GOT3 (cell line): Measurements from ENCODE around the gene NQO2.
"Not testable (repeated sequence)": the region's sequence is repeated elsewhere in the genome, so short reads cannot be mapped to it uniquely, and the experiment has no call there.

Source experiments
- DNase-seq: peaks from one replicate; lab custom pipeline; 2025; ENCODE audit warnings: mixed read lengths; lab: John Stamatoyannopoulos, UW

NQO2 gene

DNA sequence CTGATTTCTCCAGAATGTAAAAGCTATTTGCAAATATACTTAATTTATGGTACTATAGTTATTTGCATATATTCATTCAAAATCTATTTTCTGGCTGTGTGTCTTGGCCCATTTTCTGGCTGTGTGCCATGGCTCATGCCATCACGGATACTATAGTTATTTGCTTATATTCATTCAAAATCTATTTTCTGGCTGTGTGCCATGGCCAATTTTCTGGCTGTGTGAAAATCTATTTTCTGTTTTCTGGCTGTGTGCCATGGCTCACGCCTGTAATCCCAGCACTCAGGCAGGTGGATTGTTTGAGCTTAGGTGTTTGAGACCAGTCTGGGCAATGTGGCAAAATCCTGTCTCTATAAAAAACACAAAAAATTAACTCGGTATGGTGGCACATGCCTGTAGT lies 39.7 kb downstream of the NQO2 start:
- DNase-seq: no peak

DNA sequence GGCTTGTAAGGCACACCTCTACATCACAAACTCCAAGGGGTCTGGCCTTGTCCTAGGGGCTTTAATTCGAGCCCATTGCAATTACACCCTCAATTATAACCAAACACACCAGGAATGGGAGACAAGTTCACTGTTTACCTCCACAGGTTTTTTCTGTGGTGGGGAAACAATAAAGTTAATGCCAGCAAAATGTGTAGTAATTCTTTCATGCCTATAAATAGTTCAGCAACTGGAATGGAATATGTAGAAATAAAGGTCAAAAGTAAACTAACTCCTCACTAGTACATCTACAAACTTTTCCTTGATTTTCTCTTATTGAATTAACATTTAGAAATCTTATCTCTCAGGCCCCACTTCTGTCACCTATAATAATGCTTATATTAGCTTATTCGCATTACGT lies 41.5 kb downstream of the NQO2 start:
- no peak for DNase-seq

DNA sequence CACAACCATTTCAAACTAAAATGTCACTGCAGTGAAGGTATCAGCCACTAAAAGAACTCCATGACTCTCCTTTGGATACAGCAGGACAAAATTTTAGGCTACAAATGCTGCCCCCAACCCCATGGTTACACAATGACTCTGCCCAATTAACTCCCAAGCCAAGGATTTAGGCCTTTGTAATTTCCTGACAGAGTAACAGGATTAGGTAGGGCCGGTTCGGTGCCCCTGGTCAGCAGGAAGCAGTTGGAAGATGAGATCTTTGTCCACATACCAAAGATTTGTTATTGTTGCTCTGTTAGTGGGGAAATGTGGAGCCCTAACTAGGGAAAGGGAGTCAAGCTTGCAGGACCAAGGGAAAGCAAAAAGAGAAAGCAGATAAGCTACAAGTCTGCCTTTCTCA lies 41.9 kb downstream of the NQO2 start:
- no peak for DNase-seq

DNA sequence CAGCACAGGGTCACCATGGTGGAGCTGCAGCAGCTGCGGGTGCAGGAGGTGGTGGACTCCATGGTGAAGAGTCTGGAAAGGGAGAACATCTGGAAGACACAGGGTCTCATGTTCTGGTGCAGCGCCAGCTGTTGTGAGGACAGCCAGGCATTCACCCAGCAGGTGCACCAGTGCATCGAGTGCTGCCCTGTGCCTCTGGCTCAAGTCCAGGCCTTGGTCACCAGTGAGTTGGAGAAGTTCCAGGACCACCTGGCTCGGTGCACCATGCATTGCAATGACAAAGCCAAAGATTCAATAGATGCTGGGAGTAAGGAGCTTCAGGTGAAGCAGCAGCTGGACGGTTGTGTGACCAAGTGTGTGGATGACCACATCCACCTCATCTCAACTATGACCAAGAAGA lies 45.7 kb downstream of the NQO2 start:
- no peak for DNase-seq

DNA sequence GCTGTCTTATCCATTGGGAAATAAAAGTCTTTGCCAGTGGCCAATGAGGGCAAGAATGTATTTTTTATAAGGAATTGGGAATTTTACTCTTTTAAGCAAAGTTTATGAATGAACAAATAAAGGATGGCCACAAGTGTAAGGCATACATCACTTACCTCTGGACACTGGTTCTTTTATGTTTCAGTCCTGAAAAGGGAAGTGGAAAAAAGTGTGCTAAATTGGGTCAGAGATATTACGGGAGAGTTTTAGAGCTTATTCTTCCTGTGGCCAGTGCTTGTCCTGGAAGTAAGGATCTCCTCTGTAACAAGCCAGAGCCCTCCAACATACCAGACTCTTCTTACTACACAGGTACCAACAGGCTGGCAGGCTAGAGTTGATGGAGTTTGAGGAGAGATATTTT lies 46.1 kb downstream of the NQO2 start:
- no peak for DNase-seq

DNA sequence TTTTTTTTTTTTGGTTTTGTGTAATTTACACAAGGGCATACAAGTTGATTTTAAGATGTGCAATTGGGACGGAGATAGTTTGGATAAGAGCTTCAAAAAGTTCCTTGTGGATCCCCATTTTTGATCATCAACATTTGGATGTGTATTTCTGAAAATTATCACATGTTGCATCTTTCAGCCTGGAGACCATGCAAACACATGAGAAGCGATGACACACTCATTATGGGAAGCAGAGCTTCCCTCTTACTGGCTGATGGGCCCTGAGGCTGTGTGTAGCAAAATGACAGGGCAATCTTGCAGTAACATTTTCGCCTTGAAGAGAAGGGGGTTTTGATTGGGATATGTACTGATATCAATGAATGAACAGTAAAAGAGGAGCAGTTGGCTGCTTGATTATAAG lies 46.6 kb downstream of the NQO2 start:
- no peak for DNase-seq

DNA sequence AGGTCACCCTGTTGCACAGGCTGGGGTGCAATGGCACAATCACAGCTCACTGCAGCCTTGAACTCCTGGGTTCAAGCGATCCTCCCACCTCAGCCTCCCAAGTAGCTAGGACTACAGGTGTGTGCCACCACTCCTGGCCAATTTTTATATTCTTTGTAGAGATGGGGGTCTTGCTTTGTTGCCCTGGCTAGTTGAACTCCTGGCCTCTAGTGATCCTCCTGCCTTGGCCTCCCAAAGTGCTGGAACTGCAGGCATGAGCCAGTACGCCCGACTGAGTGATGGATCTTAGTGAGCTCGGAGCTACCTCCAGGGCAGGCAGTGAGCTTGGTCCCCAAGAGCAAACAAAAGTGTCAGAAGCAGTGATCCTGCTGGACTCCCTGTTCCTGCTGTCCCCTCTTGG lies 48.3 kb downstream of the NQO2 start:
- not testable (repeated sequence) for DNase-seq

DNA sequence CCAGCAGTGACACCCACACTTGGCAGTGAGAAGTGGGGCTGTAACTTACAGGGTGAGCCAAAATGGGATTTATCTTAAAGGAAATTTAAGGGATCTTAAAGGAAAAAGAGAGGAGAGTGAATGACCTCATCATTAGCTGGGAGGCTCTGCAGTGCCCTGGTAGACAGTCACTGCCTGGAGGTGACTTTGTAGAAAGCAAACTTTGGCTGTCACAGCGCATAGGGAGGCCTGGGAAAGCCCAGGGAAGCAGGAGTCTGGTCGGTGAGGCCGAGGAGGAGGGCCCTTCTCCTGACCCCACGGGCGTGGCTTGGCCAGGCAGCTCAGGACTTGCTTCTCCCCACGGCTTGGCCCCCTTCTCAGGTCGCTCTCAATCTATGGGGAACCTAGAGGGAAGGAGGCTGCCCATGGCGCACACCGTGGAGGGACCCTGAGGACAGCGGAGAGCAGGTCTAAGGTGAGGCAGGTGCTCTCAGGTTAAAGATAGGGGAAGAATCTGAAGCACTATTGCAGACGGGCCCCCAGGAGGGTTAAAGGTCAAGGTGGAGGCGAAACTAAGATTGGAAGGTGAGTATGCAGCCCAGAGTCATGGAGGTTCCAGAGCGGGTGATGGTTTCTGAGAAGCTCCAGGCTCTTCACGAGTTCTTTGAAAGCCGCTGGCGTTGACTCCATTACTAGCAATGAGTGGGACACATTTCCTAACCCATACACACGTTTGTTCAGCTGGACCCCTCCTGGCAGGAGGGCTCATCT lies 53.0 kb downstream of the NQO2 start:
- no peak for DNase-seq

DNA sequence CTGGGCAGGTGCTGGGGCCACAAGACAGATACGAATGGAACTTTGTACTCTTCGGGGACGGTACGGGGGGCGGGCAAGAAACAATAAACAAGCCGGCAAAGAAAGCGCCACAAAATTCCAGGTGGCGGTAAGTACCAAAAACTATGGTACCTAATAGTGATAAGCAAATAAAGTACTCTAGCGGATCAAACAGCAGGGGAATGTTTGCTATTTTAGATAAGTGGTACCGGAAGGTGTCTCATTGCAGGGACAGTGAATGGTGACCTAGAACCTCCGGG lies 53.5 kb downstream of the NQO2 start:
- DNase-seq: no peak

DNA sequence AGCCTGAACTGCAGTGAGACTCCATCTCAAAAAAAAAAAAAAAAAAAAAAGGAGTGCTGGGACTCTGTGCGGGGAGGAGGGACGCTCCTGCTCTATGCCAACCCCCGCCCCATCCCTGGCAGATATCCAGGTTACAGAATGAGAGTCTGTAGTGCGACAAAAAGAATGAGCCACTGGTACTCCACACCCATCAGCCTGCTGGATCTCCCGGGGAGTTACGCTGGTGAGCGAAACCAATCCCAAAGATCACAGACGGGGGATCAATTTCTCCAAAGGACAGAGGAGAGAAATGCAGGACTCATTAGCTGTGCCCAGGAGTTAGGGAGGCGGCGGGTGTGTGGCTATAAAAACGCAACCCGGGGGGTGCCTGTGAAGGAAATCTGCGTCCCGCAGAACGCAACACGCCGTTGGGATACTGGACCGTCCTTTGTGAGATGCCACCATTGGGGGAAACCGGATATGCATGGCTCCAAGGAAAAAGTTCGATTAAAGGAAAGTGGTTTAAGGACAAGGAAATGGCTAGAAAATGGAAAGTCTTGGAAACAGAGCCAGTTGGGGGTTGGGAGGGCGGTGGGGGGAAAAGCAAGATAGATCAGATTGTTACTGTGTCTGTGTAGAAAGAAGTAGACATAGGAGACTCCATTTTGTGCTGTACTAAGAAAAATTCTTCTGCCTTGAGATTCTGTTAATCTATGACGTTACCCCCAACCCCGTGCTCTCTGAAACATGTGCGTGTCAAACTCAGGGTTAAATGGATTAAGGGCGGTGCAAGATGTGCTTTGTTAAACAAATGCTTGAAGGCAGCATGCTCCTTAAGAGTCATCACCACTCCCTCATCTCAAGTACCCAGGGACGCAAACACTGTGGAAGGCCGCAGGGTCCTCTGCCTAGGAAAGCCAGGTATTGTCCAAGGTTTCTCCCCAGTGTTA lies 54.8 kb downstream of the NQO2 start:
- DNase-seq: not testable (repeated sequence)

DNA sequence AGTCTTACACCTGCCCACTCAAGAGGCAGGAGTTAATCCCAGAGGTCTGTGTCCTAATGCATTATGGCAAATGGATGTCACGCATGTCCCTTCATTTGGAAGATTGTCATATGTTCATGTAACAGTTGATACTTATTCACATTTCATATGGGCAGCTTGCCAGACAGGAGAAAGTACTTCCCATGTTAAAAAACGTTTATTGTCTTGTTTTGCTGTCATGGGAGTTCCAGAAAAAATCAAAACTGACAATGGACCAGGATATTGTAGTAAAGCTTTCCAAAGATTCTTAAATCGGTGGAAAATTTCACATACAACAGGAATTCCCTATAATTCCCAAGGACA lies 55.4 kb downstream of the NQO2 start:
- DNase-seq: not testable (repeated sequence)

DNA sequence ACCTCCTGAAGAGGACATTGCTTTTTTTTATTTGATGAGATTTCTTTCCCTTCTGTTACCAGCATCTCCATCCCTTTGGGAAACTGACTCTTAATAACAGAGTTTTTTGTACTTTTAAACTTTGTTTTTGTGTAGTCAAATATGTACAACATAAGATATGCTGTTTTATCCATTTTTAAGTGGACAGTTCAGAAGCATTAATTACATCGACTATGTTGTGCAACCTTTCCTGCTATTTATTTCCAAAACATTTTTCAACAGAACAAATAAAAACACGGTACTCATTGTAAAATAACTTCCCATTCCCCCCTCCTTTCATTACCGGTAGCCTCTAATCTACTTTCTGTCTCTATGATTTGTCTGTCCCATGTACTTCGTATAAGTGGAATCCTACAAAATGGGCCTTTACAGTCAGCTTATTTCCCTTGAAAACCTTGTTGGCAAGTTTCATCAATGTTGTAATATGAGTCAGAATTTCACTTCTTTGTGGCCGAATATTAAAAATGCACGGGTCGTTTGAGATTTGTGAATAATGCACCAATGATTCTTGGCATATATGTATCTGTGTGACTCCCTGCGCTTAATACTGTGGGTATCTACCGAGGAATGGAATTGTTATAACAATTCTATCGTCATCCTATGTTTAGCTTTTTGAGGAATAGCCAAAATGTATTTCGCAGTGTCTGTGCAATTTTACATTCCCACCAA lies 57.5 kb downstream of the NQO2 start:
- DNase-seq: no peak

DNA sequence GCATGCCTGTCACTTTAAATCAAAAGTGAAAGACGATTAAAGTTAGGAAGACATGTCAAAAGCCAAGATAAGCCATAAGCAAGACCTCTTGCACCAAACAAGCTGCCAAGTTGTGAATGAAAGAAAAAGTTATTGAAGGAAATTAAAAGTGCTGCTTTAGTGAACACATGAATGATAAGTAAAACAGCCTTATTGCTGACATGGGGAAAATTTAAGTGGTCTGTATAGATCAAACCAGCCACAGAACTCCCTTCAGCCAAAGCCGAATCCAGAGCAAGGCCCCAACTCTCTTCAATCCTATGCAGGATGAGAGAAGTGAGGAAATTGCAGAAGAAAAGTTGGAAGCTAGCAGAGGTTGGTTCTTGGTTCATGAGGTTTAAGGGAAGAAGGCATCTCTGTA lies 59.3 kb downstream of the NQO2 start:
- no peak for DNase-seq

DNA sequence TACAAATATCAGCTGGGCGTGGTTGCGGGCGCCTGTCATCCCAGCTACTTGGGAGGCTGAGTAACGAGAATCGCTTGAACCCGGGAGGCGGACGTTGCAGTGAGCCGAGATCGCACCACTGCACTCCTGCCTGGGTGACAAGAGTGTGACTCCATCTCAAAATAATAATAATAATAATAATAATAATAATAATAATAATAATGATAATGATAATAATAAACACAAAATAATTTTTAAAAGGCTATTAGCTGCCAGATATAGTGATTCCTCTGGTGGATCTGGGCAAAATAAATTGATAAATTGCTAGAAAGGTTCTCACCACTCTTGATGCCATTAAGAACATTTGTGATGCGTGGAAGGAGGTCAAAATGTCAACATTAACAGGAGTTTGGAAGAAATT lies 60.4 kb downstream of the NQO2 start:
- DNase-seq: not testable (repeated sequence)

DNA sequence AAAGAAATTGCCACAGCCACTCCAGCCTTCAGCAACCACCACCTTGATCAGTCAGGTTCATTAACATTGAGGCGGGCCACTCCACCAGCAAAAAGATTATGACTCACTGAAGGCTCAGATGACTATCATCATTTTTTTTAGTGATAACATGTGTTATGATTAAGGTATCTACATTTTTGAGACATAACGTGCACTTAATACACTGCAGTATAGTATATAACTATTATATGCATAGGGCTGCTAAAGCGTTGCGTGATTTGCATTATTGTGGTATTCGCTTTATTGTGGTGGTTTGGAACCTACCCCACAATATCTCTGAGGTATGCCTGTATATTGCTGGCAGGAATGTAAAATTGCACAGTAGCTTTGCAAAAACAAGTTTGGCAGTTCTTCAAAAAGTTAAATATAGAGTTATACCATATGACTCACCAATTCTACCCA lies 61.8 kb downstream of the NQO2 start:
- no peak for DNase-seq

DNA sequence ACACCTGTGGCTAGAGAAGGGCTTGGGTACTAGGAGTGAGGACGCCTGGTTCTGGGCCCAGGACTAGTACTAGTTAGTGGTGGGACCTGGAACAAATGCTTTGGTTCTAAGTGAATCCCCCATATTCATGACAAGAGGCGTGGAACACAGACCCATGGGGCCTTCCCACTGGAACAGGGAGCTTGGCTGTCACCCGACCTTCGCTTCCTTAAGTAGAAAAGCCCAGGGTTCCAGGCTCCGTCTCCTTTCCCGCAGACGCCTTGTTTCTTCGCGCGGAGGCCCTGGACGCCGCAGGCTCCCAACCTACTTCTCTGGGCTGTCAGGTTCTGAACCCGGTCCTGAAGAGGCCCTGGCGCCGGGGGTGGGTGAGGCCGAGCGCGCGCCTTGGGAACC lies 63.6 kb downstream of the NQO2 start:
- DNase-seq: not testable (repeated sequence)

DNA sequence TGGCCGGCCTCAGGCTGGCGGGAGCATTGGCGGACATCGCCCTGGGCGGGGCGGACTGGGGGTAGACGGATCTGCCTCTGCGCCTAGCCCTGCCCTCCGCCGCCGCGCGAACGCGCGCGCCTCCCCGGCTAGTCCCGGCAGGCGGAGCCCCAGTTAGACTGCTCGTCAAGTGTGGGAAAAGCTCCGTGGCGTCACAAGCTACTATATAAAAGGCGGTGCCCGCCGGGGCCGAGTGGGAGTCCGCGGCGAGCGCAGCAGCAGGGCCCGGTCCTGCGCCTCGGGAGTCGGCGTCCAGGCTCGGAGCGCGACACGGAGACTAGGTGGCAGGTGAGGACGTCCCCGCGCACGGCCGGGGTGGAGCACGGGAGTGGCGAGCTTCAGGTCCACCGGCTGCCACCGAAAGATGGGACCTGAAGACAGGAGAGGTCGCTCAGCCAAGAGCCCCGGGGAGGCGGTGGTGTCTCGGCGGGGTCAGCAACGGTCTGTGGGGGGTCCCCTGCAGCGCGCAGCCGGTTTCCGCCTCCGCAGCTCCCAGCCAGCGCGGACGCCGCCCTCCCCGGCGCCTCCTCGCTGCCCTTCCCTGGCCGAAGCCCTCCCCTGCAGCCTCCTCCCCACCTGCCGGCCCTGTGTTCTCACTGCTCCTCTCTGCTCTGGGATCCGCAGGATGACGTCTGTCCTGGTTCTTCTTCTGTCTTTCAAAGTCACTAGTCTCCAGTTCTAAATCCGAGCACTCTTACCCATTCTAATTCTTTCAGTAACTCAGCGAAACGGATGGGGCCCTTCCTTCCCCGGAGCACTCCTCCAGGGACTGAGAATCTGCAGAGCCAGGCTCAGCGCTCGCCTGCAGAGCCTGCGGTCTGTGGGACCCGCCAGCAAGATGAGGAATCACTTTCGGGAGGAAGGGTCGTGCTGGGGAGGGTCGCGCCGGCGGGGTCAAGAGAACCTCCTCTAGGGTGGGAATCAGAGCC lies 64.3 kb downstream of the NQO2 start:
- peak; percentile 88 for DNase-seq

DNA sequence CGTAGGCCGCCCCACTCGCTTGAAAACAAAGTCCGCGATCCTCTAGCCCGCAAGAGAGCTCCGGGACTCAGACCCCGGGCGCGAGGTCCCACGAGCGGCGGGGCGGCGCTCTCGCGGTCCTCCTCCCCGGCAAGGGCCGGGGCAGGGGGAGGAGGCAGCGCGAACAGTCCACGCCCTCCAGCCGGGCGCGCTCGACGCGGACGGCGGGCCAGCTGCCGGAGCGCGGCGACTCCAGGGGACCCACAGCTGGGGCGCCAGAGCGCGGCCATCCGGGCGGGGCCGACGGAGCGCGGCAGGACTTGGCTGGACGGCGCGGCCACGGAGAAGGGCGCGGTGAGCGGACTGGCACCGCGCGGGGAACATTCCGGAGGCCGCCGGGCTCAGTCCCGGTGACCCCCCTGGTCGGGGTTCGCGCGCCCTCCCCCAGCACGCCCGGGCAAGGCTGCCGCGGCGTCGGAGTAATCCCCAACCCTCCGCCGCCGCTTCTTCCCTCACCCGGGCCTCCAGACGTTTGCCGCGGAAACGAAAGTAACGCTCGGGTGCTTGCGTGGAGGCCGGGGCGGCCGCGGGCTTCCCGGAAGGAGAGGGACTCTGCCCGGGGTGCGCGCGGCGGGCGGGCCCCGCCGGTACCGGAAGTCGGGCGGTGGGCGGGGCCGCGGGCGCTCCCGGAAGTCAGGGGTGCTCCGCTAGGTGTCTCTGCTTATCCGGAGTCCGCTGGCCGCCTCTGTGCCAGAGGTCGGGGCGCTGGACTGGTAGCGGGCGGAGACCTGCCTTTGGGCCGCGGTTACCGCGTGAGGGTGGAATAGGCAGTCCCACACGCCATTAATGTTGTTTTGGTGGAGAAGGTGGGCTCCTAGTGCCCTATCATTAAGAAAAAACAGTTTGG lies 68.9 kb downstream of the NQO2 start, which contains the start of gene RIPK1:
RIPK1 (plus strand) TSS at position 166 of the 886 bp plus-strand sequence. CDS start 8,330 bp downstream, outside the sequence.
- DNase-seq: peak; percentile 81
